GM18909 (cell line): ENCODE results near the gene ARHGEF3.

Experiments
- ATAC-seq: cut with Tn5 transposase; IDR thresholded peaks from one replicate; pipeline ENCODE4 v1.9.1; 2021; ENCODE audit warnings: mild to moderate bottlenecking; ENCODE audit not compliant: unreplicated experiment, poor library complexity

Gene ARHGEF3

GRCh38 chr3:56689303-56689702, 112.4 kb downstream of the ARHGEF3 start:
- no peak for ATAC-seq

GRCh38 chr3:56688191-56688590, 113.6 kb downstream of the ARHGEF3 start:
- peak; percentile 50 for ATAC-seq

DNA sequence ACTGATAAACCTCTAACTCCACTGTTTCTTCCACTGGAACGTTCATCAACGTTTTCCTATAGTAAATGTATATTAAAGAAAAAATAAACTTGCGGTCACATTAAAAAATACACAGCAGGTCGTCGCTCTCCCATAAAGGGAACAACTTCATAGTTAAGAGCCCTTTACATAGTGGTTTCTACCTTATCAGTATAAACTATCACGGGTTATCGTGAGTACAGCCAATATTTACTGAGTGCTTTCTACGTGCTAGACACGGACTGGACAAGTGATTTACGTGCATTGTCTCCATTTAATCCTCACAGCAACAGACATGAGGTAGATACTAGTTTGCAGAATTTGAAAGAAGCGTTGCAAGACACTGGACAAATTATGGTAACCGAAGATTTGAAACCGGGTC, 117.7 kb downstream of the ARHGEF3 start:
- no peak for ATAC-seq

DNA sequence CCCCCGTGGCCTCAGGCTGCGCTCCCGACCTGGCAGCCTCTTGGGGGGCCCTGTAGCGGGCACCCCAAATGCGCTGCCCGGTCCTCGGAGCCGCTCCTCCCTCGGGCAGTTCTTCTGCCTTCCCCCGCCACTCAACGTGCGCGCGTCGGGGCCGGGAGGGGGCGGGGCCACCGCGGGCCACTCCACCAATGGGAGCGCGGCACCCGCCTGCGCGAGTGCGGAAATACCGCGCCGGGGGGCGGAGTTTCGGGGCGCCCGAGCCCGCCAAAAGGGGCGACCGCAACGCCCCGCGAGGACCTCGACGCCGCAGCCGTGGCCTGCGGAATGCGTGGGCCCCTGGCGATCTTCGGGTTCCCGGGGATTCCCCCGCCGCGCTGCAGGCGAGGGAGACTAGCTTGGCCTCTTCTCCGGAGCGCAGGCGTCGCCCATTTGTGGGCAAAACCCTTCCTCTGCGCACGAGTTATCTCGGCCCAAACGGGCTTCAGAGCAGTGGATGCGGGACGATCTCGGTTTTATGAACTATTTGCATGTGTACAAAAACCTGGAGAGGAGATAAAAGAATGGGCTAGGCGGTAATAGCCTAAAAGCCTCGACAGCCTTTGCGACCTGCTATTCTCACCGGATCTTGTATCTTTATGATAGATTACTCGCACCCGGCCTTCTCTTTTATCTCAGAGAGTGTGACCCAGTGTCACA, 118.5 kb downstream of the ARHGEF3 start, which contains the start of gene TASOR:
TASOR (minus strand) TSS at position 144 of the 696 bp plus-strand sequence. CDS start 259 bp downstream, outside the sequence.
- peak; percentile 79 for ATAC-seq

DNA sequence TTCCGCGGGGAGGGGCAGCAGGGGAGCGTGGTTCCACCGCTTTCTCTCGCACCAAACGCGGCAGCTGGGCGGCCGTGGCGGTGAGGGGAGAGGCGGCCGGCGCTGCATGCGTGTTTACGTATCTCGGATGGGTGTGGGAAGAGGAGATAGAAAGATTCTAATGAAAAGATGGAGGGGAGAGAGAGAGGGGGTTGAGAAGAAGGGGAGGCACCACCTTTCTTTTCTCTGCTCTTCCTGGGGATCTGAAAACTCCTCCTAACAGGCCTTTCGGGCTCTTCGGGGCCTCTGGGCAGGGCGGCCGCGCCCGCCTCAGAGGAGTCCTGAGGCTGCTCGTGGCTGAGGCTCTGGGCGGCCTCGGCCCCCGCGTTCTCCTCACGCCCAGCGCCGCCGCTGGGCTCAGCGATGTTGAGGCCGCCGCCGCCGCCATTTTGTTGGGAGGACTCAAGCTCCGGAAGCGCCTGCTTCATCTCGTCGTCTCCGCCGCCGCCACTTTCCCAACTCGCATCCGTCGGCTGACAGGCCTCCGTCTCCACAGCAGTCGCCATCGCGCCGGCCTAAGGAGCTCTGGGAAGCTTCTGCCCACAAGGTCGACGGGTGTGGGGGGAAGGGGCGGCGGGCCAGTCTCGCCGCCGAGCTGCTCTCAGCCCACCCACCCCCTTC, 119.2 kb downstream of the ARHGEF3 start:
- peak; percentile 75 for ATAC-seq

DNA sequence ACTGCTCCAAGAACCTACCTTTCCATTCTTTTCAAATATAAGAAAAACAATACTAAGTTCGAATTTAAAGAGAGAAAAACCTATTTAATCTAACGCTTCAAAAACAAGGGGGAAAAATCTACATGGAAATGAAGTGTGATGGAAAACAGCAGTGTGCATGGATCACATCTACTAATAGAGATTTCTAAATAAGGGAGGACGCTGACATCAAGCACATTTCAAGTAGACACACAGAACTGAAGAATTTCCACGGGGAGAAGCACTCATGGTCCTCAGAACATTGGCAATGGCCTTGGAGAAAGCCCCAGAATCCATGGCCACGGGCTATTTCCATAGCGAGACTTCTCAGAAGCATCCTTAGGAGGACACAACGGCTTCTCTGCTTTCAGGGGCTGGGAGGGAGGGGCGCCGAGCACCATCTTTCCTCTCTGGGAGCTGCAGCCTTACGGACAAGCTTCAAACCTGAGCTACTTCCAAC, 119.7 kb downstream of the ARHGEF3 start:
- ATAC-seq, result no peak

- no peak for ATAC-seq
Observed at GRCh38 chr3:56680054-56680580, 121.6 kb downstream of the ARHGEF3 start.
